ENCODE measurements around the gene SLX9. TPM values are rescaled to one million over a fixed set of nuclear protein-coding genes. Genes with fewer than 3 reads are reported as not detected.

Gene SLX9
- total and polyA plus RNA-seq, 7 donors: 9.7 to 38.8 (median 20.7) TPM

- H3K27me3 ChIP-seq: no peaks in the 10 kb centered on the region
- 78 to 81% methylated on average over 13 of the region's 13 CpGs for WGBS, 2 donors
Measured at GRCh38 chr21:44990921-44991320, 51.1 kb downstream of the SLX9 start.

GRCh38 chr21:44991538-44992483, 52.0 kb downstream of the SLX9 start:
- TF ChIP-seq POLR2AphosphoS5 (IDR thresholded peaks at IDR 0.05) (peak in 1 of 4 donors; percentile 30), EP300 (IDR thresholded peaks at IDR 0.05) (no peak), CTCF (IDR thresholded peaks at IDR 0.05) (peak in 1 of 4 experiments; percentile 23), POLR2A (IDR thresholded peaks at IDR 0.05) (no peak)
- no peaks in the 10 kb centered on the region for H3K9me3 ChIP-seq
- H3K27me3 ChIP-seq: no peaks in the 10 kb centered on the region
- peak; percentile 72 for DNase-seq
- peak overlapping the region; percentile 77 to 89 (median 81) for H3K27ac ChIP-seq
- WGBS, 2 donors: 50 to 69% methylated on average over 38 of the region's 38 CpGs
- peaks cover 0 to 91% (median 81%) of the 10 kb centered on the region in 4 donors for H3K4me1 ChIP-seq
- H3K4me3 ChIP-seq: peak overlapping the region in 2 of 4 donors; percentile 1 to 5
- intact Hi-C loops (cut with DNase I): no loop called here
- no peaks in the 10 kb centered on the region for H3K36me3 ChIP-seq

More at GRCh38 chr21:44990921-44991320, 51.1 kb downstream of the SLX9 start:
- H3K9me3 ChIP-seq: no peaks in the 10 kb centered on the region
- no peak overlapping the region for H3K4me3 ChIP-seq
- peak; percentile 66 for DNase-seq
- peaks cover 0 to 91% (median 82%) of the 10 kb centered on the region in 4 donors for H3K4me1 ChIP-seq
- peak overlapping the region; percentile 77 to 89 (median 81) for H3K27ac ChIP-seq
- intact Hi-C loops (cut with DNase I): no loop called here
- no peaks in the 10 kb centered on the region for H3K36me3 ChIP-seq
- TF ChIP-seq POLR2AphosphoS5 (IDR thresholded peaks at IDR 0.05) (no peak), CTCF (IDR thresholded peaks at IDR 0.05) (no peak), POLR2A (IDR thresholded peaks at IDR 0.05) (no peak), EP300 (IDR thresholded peaks at IDR 0.05) (no peak)

GRCh38 chr21:44992608-44993031, 52.8 kb downstream of the SLX9 start:
- Histone ChIP-seq H3K4me3 (no peak overlapping the region), H3K4me1 (peaks cover 0 to 83% (median 74%) of the 10 kb centered on the region in 4 donors), H3K27me3 (no peaks in the 10 kb centered on the region), H3K9me3 (no peaks in the 10 kb centered on the region), H3K36me3 (no peaks in the 10 kb centered on the region), H3K27ac (peak overlapping the region; percentile 77 to 89 (median 81))
- TF ChIP-seq POLR2A (IDR thresholded peaks at IDR 0.05): no peak
- TF ChIP-seq CTCF (IDR thresholded peaks at IDR 0.05): no peak
- TF ChIP-seq POLR2AphosphoS5 (IDR thresholded peaks at IDR 0.05): no peak
- TF ChIP-seq EP300 (IDR thresholded peaks at IDR 0.05): no peak
- WGBS, 2 donors: 64 to 87% methylated on average over 13 of the region's 13 CpGs
- DNase-seq: peak; percentile 65
- intact Hi-C loops (cut with DNase I): no loop called here

- H3K36me3 ChIP-seq: no peaks in the 10 kb centered on the region
- H3K27me3 ChIP-seq: no peaks in the 10 kb centered on the region
- H3K9me3 ChIP-seq: no peaks in the 10 kb centered on the region
- 72 to 87% methylated on average over 20 of the region's 20 CpGs for WGBS, 2 donors
- peak; percentile 67 for DNase-seq
- peaks cover 0 to 74% (median 69%) of the 10 kb centered on the region in 4 donors for H3K4me1 ChIP-seq
- TF ChIP-seq EP300 (IDR thresholded peaks at IDR 0.05) (no peak), CTCF (IDR thresholded peaks at IDR 0.05) (no peak), POLR2A (IDR thresholded peaks at IDR 0.05) (no peak), POLR2AphosphoS5 (IDR thresholded peaks at IDR 0.05) (no peak)
- peak overlapping the region; percentile 54 to 89 (median 66) for H3K27ac ChIP-seq
- H3K4me3 ChIP-seq: no peak overlapping the region
- intact Hi-C loops (cut with DNase I): no loop called here
Measured at GRCh38 chr21:44993321-44994046, 53.7 kb downstream of the SLX9 start.

All from sigmoid colon (tissue), 7 donors.